Activated B cell treated with CpG ODN at 0.5 μM for 24 hours (primary cell): ENCODE measurements around the gene SRSF3. TPM values are rescaled to one million over a fixed set of nuclear protein-coding genes. Genes with fewer than 3 reads are reported as not detected.

Experiments
- ATAC-seq: fragments of 200-7000 bp; cut with Tn5 transposase; one replicate; pipeline ENCODE4 v1.10.0; 2021; ENCODE audit warnings: low read depth, mild to moderate bottlenecking, moderate library complexity
- CTCF ChIA-PET: fragments of 350-600 bp; sonication (Branson Sonifier 250); formaldehyde crosslinking; loops from one replicate; lab custom pipeline; 2021; ENCODE audit warnings: antibody characterized with exemption; lab: Charles Lee
- POLR2A ChIA-PET: fragments of 350-600 bp; sonication (Branson Sonifier 250); formaldehyde crosslinking; loops from one replicate; lab custom pipeline; 2021; ENCODE audit warnings: antibody characterized with exemption; lab: Charles Lee
- DNase-seq: peaks from one replicate; pipeline ENCODE4 v3.0.0; 2022
- H3K27ac Mint-ChIP-seq: one replicate; pipeline ENCODE4 v1.8.0; 2020; ENCODE audit warnings: mixed read lengths
- H3K27me3 Mint-ChIP-seq: one replicate; pipeline ENCODE4 v1.8.0; 2021; ENCODE audit warnings: mixed read lengths
- H3K36me3 Mint-ChIP-seq: one replicate; pipeline ENCODE4 v1.8.0; 2021; ENCODE audit warnings: low read depth, mixed read lengths
- H3K4me1 Mint-ChIP-seq: one replicate; pipeline ENCODE4 v1.8.0; 2021; ENCODE audit warnings: mixed read lengths
- H3K4me3 Mint-ChIP-seq: one replicate; pipeline ENCODE4 v1.8.0; 2020; ENCODE audit warnings: mild to moderate bottlenecking, mixed read lengths
- H3K9me3 Mint-ChIP-seq: one replicate; pipeline ENCODE4 v1.8.0; 2020; ENCODE audit warnings: mixed read lengths
- intact Hi-C: fragments of 100-400 bp; cut with micrococcal nuclease; formaldehyde crosslinking; loops from one replicate; pipeline ENCODE4 v1.15.1; 2024
- total RNA-seq: library from RNA; stranded (reverse); gene quantifications from 2 replicates; pipeline ENCODE4 v1.2.3, GENCODE V29; 2022
- TF ChIP-seq, protein P1 (sequence below): fragments of 200-600 bp; IDR thresholded peaks from one replicate; pipeline ENCODE4 v1.8.0; 2022; ENCODE audit warnings: antibody characterized with exemption, mild to moderate bottlenecking

Gene SRSF3
- total RNA-seq, 1 donor from 2014 or later: 421 TPM

DNA sequence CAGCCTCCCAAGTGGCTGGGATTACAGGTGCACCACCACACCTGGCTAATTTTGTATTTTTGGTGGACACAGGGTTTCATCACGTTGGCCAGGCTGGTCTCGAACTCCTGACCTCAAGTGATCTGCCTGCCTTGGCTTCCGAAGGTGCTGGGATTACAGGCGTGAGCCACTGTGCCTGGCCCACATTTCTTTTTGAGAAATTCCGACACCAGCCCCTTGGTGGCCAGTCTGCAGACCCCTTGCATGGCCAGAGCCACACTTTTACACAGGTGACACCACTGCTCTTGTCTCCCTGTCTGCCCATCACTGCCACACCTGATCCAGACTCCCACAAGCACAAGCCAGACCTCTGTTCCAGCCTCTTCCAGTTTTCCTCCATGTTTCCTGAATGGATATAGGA lies 33.0 kb downstream of the SRSF3 start:
- POLR2A ChIA-PET: interaction anchor here (0.5 to 1.7 kb wide), 3 partner anchors 8 to 129 kb away, joined by 3 to 5 read pairs (median 3); no protein-coding TSS in a partner anchor
- ATAC-seq: no peak
- TF ChIP-seq, protein P1, sequence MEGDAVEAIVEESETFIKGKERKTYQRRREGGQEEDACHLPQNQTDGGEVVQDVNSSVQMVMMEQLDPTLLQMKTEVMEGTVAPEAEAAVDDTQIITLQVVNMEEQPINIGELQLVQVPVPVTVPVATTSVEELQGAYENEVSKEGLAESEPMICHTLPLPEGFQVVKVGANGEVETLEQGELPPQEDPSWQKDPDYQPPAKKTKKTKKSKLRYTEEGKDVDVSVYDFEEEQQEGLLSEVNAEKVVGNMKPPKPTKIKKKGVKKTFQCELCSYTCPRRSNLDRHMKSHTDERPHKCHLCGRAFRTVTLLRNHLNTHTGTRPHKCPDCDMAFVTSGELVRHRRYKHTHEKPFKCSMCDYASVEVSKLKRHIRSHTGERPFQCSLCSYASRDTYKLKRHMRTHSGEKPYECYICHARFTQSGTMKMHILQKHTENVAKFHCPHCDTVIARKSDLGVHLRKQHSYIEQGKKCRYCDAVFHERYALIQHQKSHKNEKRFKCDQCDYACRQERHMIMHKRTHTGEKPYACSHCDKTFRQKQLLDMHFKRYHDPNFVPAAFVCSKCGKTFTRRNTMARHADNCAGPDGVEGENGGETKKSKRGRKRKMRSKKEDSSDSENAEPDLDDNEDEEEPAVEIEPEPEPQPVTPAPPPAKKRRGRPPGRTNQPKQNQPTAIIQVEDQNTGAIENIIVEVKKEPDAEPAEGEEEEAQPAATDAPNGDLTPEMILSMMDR: no peak
- DNase-seq: no peak
- Mint-ChIP-seq H3K4me1 (peaks cover 41% of the 10 kb centered on the region), H3K4me3 (no peak overlapping the region), H3K27me3 (no peaks in the 10 kb centered on the region), H3K27ac (no peak overlapping the region), H3K36me3 (no peaks in the 10 kb centered on the region), H3K9me3 (no peaks in the 10 kb centered on the region)
- intact Hi-C loops: no loop called here
- CTCF ChIA-PET: no interaction called here

DNA sequence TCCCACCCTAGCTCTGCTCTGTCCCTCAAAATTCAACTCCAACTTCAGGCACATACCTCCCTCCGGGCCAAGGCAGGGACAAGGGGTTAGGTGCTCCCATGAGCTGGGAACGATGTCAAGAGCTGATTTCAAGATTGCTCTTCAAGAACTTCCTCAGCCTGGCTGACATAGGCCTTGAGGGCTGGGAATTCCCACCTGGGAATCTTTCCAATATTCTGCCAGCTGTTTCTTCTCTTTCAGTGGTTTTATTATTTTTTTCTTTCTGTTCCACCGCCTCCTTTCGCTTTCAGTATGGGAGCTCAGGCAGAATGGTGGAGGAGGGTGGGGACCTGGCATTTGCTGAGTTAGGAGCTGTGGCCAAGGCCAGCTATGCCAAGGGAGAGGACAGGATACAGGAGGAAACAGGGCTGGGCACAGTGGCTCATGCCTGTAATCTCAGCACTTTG lies 33.7 kb downstream of the SRSF3 start:
- Mint-ChIP-seq H3K27ac (no peak overlapping the region), H3K36me3 (no peaks in the 10 kb centered on the region)
- intact Hi-C loops: no loop called here

DNA sequence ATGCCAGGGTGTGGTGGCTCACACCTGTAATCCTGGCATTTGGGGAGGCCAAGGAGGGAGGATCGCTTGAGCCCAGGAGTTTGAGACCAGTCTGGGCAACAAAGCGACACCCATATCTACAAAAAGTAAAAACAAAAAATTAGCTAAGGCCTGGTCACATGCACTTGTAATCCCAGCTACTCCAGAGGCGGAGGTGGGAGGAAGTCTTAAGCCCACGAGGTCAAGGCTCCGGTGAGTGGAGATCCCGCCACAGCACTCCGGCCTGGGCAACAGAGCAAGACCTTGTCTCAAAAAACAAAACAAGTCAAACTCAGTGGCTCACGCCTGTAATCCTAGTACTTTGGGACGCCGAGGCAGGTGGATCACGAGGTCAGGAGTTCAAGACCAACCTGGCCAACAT lies 35.6 kb downstream of the SRSF3 start:
- ChIA-PET CTCF (interaction anchor here (1.0 to 1.1 kb wide), 2 partner anchors 14 to 129 kb away, joined by 3 read pairs; no protein-coding TSS in a partner anchor), POLR2A (interaction anchor here (2.0 kb wide), 2 partner anchors 49 to 124 kb away, joined by 4 to 7 read pairs; partner anchors contain the start of gene CDKN1A)
- Mint-ChIP-seq H3K4me3 (no peak overlapping the region), H3K36me3 (no peaks in the 10 kb centered on the region), H3K27ac (no peak overlapping the region), H3K4me1 (peaks cover 26% of the 10 kb centered on the region), H3K9me3 (no peaks in the 10 kb centered on the region), H3K27me3 (no peaks in the 10 kb centered on the region)
- no peak for DNase-seq
- TF ChIP-seq, protein P1: no peak
- intact Hi-C loops: no loop called here
- ATAC-seq: no peak

More for the DNA sequence above, 33.7 kb downstream of the SRSF3 start:
- Mint-ChIP-seq H3K27me3 (no peaks in the 10 kb centered on the region), H3K4me1 (peaks cover 41% of the 10 kb centered on the region), H3K4me3 (no peak overlapping the region), H3K9me3 (no peaks in the 10 kb centered on the region)
- no peak for ATAC-seq
- no peak for DNase-seq
- TF ChIP-seq, protein P1: no peak
- ChIA-PET CTCF (interaction anchor here (0.8 to 1.9 kb wide), 3 partner anchors 97 to 155 kb away, joined by 4 to 5 read pairs (median 4); no protein-coding TSS in a partner anchor), POLR2A (interaction anchor here (0.5 to 2.0 kb wide), 5 partner anchors 9 to 1078 kb away, joined by 3 to 7 read pairs (median 4); partner anchors contain the start of gene CDKN1A)

DNA sequence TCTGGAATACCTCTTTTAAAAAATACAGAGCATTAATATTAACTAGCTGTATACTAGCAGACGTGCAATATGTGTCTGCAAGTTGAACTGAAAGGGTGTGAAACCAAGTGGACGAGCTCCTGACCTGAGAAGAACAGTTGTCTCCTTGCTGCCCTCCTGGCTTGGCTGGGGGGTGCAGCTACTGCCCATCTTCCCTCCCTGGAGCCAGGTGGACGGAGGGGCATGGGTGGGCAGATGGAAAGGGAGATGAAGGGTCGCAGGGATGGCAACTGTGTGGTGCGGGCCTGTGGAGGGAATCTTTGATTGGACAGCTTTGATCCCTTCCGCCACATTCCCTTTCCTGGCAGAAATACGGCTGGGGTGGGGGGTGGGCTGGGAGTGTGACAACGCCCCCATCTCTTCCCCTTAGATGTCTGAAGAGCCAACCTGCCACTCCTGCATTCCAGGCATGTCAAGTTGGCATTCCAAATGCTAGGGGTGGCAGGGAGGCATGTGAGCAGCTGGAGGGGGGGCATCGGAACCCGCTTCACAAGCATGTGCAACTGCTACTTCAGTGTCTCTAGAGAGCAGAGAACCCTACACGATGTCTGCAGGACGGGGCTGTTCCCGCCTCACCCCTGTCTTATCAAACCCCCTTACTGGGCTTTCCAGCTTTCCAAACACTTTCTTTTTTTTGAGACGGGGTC lies 37.3 kb downstream of the SRSF3 start:
- no peaks in the 10 kb centered on the region for H3K9me3 Mint-ChIP-seq
- POLR2A ChIA-PET: interaction anchor here (0.6 to 1.2 kb wide), 2 partner anchors 51 to 272 kb away, joined by 3 read pairs; no protein-coding TSS in a partner anchor

More for the DNA sequence above, 37.3 kb downstream of the SRSF3 start:
- Mint-ChIP-seq H3K27me3 (no peaks in the 10 kb centered on the region), H3K4me1 (peaks cover 26% of the 10 kb centered on the region), H3K27ac (no peak overlapping the region), H3K36me3 (no peaks in the 10 kb centered on the region), H3K4me3 (no peak overlapping the region)
- CTCF ChIA-PET: no interaction called here
- ATAC-seq (no peak), DNase-seq (no peak)
- intact Hi-C loops: no loop called here
- TF ChIP-seq, protein P1: no peak
